ENCODE data around the gene DUSP28. TPM values are rescaled to one million over a fixed set of nuclear protein-coding genes. Genes with fewer than 3 reads are reported as not detected.
A peak's percentile ranks its signal among the peaks of the same experiment; 100 is the strongest.

The DUSP28 gene
- total and polyA plus RNA-seq, 2 of the 13 experiments (the other 11 are each of a cell fraction or from before 2014, with no cell fraction given), result 5.2 to 8.6 TPM

DNA sequence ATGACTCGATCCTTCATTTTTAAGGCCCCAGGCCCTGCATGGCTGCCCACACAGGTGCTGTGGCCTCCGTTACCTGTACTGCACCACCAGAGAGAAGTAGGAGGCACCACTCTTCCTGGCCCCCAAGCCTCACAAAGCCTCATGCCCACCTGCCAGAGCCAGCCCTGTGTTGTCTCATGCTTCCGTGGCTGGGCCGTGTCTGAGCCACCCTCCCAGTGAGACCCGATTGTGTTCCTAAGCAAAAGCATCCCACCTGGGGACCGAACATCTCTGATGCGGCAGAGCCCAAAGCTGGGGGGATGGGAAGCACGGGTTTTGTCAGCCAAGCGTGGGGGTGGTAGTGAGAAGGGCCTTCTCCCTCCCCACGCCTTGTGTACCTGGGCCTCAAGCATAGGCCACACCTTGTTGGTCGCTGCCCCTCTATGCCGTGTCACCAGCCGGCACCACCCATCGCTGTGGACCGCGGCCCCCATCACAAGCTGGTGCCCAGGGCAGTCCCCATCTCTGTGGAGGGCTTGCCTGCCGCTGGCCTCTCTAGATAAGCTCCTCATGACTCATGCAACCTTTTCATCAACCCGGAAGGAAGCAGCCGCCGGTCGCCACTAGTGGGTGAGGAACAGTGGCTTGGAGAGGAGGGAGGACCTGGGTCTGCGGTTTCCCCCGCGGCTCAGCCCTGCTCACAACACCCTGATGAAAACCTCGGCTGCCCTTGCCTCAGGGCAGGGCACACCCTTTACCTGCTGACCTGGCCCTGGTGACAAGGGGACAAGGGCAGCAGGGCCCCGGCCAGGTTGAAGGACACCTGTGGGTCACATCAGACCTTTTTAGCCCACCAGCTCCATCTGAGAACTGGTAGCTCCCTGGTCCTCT, 5.4 kb downstream of the DUSP28 start (continued):
- TF ChIP-seq, protein P1, sequence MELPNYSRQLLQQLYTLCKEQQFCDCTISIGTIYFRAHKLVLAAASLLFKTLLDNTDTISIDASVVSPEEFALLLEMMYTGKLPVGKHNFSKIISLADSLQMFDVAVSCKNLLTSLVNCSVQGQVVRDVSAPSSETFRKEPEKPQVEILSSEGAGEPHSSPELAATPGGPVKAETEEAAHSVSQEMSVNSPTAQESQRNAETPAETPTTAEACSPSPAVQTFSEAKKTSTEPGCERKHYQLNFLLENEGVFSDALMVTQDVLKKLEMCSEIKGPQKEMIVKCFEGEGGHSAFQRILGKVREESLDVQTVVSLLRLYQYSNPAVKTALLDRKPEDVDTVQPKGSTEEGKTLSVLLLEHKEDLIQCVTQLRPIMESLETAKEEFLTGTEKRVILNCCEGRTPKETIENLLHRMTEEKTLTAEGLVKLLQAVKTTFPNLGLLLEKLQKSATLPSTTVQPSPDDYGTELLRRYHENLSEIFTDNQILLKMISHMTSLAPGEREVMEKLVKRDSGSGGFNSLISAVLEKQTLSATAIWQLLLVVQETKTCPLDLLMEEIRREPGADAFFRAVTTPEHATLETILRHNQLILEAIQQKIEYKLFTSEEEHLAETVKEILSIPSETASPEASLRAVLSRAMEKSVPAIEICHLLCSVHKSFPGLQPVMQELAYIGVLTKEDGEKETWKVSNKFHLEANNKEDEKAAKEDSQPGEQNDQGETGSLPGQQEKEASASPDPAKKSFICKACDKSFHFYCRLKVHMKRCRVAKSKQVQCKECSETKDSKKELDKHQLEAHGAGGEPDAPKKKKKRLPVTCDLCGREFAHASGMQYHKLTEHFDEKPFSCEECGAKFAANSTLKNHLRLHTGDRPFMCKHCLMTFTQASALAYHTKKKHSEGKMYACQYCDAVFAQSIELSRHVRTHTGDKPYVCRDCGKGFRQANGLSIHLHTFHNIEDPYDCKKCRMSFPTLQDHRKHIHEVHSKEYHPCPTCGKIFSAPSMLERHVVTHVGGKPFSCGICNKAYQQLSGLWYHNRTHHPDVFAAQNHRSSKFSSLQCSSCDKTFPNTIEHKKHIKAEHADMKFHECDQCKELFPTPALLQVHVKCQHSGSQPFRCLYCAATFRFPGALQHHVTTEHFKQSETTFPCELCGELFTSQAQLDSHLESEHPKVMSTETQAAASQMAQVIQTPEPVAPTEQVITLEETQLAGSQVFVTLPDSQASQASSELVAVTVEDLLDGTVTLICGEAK (IDR thresholded peaks at IDR 0.05), result no peak
- TF ChIP-seq, protein P1 (CRISPR knock-in tag; IDR thresholded peaks at IDR 0.05), result no peak; the same call in none of the 2 replicates
- TF ChIP-seq, protein P2, sequence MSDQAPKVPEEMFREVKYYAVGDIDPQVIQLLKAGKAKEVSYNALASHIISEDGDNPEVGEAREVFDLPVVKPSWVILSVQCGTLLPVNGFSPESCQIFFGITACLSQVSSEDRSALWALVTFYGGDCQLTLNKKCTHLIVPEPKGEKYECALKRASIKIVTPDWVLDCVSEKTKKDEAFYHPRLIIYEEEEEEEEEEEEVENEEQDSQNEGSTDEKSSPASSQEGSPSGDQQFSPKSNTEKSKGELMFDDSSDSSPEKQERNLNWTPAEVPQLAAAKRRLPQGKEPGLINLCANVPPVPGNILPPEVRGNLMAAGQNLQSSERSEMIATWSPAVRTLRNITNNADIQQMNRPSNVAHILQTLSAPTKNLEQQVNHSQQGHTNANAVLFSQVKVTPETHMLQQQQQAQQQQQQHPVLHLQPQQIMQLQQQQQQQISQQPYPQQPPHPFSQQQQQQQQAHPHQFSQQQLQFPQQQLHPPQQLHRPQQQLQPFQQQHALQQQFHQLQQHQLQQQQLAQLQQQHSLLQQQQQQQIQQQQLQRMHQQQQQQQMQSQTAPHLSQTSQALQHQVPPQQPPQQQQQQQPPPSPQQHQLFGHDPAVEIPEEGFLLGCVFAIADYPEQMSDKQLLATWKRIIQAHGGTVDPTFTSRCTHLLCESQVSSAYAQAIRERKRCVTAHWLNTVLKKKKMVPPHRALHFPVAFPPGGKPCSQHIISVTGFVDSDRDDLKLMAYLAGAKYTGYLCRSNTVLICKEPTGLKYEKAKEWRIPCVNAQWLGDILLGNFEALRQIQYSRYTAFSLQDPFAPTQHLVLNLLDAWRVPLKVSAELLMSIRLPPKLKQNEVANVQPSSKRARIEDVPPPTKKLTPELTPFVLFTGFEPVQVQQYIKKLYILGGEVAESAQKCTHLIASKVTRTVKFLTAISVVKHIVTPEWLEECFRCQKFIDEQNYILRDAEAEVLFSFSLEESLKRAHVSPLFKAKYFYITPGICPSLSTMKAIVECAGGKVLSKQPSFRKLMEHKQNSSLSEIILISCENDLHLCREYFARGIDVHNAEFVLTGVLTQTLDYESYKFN (CRISPR knock-in tag; conservative IDR thresholded peaks at IDR 0.05), result peak; percentile 39; the same call in 1 of the 2 replicates
- TF ChIP-seq MAF1 (CRISPR knock-in tag; IDR thresholded peaks at IDR 0.05; ENCODE audit: borderline replicate concordance) (0 out of 2 replicates have a peak, but pooled peaks have one; percentile 71), ZNF460 (CRISPR knock-in tag; IDR thresholded peaks at IDR 0.05; ENCODE audit: borderline replicate concordance) (no peak), ZNF367 (CRISPR knock-in tag; IDR thresholded peaks at IDR 0.05; ENCODE audit: borderline replicate concordance) (no peak), SOX5 (CRISPR knock-in tag; IDR thresholded peaks at IDR 0.05; ENCODE audit: borderline replicate concordance) (peak; percentile 50; the same call in 1 of the 2 replicates), EED (CRISPR knock-in tag; IDR thresholded peaks at IDR 0.05) (peak; percentile 83; the same call in 1 of the 2 replicates), ZNF24 (IDR thresholded peaks at IDR 0.05) (no peak), NR2F6 (IDR thresholded peaks at IDR 0.05) (no peak; the same call in 1 of the 2 replicates), NR2F6 (CRISPR knock-in tag; IDR thresholded peaks at IDR 0.05) (peak; percentile 69; the same call in 1 of the 2 replicates), ZNF275 (CRISPR knock-in tag; IDR thresholded peaks at IDR 0.05; ENCODE audit: borderline replicate concordance) (peak; percentile 14; the same call in 1 of the 2 replicates), ZNF260 (CRISPR knock-in tag; IDR thresholded peaks at IDR 0.05; ENCODE audit: borderline replicate concordance, low read depth) (no peak), ZNF891 (CRISPR knock-in tag; IDR thresholded peaks at IDR 0.05) (peak; percentile 74), SIX4 (CRISPR knock-in tag; IDR thresholded peaks at IDR 0.05) (no peak)
